ENCODE results near the gene HOXA3. TPM values are rescaled to one million over a fixed set of nuclear protein-coding genes. Genes with fewer than 3 reads are reported as not detected.

HOXA3 gene
- total RNA-seq, 1 experiment from 2014 or later, result 30.2 TPM

GRCh38 chr7:27064159-27064558, 88.2 kb downstream of the HOXA3 start:
- H3K4me1 ChIP-seq (ENCODE audit: control insufficient read depth, insufficient read depth, low read length), result peaks cover 18% of the 10 kb centered on the region
- no peaks in the 10 kb centered on the region for H3K9me3 ChIP-seq (ENCODE audit: control insufficient read depth, insufficient read depth, low read depth, low read length)
- peak overlapping the region; percentile 32; the same call in 1 of the 2 replicates for H3K27ac ChIP-seq (ENCODE audit: low read length)
- in situ Hi-C loops (cut with HindIII; ENCODE audit: low pct_unique_long_range_greater_than_20kb, low sequenced_read_pairs) (no loop called here), intact Hi-C loops (cut with micrococcal nuclease; ENCODE audit: unreplicated experiment) (no loop called here)
- H3K27me3 ChIP-seq (ENCODE audit: control insufficient read depth, insufficient read depth, low read length), result no peaks in the 10 kb centered on the region
- no peak overlapping the region for H3K4me3 ChIP-seq (ENCODE audit: low read depth in 2 of 2, low read length in 2 of 2)
- ChIA-PET CTCF (interaction anchor here (0.7 kb wide), 2 partner anchors 31 to 35 kb away, joined by 3 to 6 read pairs; no protein-coding TSS in a partner anchor), POLR2A (interaction anchor here (0.6 kb wide), 1 partner anchor 23 kb away, joined by 4 read pairs; no protein-coding TSS in a partner anchor)
- no peak for ATAC-seq
- no peak for TF ChIP-seq SIN3A (IDR thresholded peaks at IDR 0.05; ENCODE audit: borderline replicate concordance, insufficient read depth, low read depth, low read length)
- no peak for TF ChIP-seq TCF7L2 (IDR thresholded peaks at IDR 0.05; ENCODE audit: low read depth, low read length)
- TF ChIP-seq REST (IDR thresholded peaks at IDR 0.05; ENCODE audit: insufficient read depth in 1 of 2, low read depth in 2 of 2, low read length in 1 of 2), result no peak
- no peak for TF ChIP-seq POLR2AphosphoS5 (IDR thresholded peaks at IDR 0.05; ENCODE audit: low read depth, low read length)
- no peak for TF ChIP-seq CTCF (IDR thresholded peaks at IDR 0.05)
- BruUV-seq (replicated peaks), result no TSS peak
- no peaks in the 10 kb centered on the region for H3K36me3 ChIP-seq (ENCODE audit: control insufficient read depth, insufficient read depth, low read length)
- no peak for DNase-seq (ENCODE audit: low read depth, low spot score)

DNA sequence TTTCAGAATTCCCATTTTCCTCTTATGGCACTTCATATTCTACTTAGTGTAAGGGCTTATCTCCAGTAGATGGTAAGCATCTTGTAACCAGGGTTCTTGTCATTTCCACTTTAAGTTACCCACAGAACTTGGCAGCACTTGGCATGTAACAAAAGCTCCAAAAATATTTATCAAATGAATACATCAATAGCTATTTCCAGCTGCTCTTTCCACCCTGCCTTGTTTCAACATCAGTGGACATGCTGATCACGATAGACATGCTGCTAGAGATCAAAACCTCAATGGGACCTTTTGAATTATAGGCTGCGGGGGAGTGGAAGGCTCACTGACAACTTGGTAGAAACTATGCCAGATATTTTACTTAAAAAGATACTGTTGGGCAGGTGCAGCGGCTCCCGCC, 89.4 kb downstream of the HOXA3 start:
- Histone ChIP-seq H3K27ac (ENCODE audit: low read length) (no peak overlapping the region), H3K36me3 (ENCODE audit: control insufficient read depth, insufficient read depth, low read length) (no peaks in the 10 kb centered on the region), H3K4me1 (ENCODE audit: control insufficient read depth, insufficient read depth, low read length) (peaks cover 18% of the 10 kb centered on the region), H3K27me3 (ENCODE audit: control insufficient read depth, insufficient read depth, low read length) (no peaks in the 10 kb centered on the region), H3K9me3 (ENCODE audit: control insufficient read depth, insufficient read depth, low read depth, low read length) (no peaks in the 10 kb centered on the region), H3K4me3 (ENCODE audit: low read depth in 2 of 2, low read length in 2 of 2) (no peak overlapping the region)
- in situ Hi-C loops (cut with HindIII; ENCODE audit: low pct_unique_long_range_greater_than_20kb, low sequenced_read_pairs), result no loop called here
- intact Hi-C loops (cut with micrococcal nuclease; ENCODE audit: unreplicated experiment), result no loop called here
- DNase-seq (ENCODE audit: low read depth, low spot score) (no peak), ATAC-seq (no peak)
- BruUV-seq (replicated peaks), result no TSS peak
- no peak for TF ChIP-seq TCF7L2 (IDR thresholded peaks at IDR 0.05; ENCODE audit: low read depth, low read length)
- TF ChIP-seq REST (IDR thresholded peaks at IDR 0.05; ENCODE audit: insufficient read depth in 1 of 2, low read depth in 2 of 2, low read length in 1 of 2), result no peak
- TF ChIP-seq SIN3A (IDR thresholded peaks at IDR 0.05; ENCODE audit: borderline replicate concordance, insufficient read depth, low read depth, low read length), result no peak
- TF ChIP-seq CTCF (IDR thresholded peaks at IDR 0.05), result no peak
- no peak for TF ChIP-seq POLR2AphosphoS5 (IDR thresholded peaks at IDR 0.05; ENCODE audit: low read depth, low read length)
- CTCF ChIA-PET, result no interaction called here
- POLR2A ChIA-PET, result no interaction called here
